ENCODE data around the gene C16orf96. TPM values are rescaled to one million over a fixed set of nuclear protein-coding genes. Genes with fewer than 3 reads are reported as not detected.

The C16orf96 gene
- total and polyA plus RNA-seq, 2 of the 8 experiments (the other 6 are each of a cell fraction or from before 2014, with no cell fraction given), result 1.0 to 1.3 TPM

- no peaks in the 10 kb centered on the region for H3K23me2 ChIP-seq (ENCODE audit: low read depth, low read length)
- no peak for DNase-seq (ENCODE audit: low read depth in 1 of 2, low spot score in 2 of 2)
- H3K27me3 ChIP-seq (replicated peaks in 1 of 4; ENCODE audit: control insufficient read depth in 3 of 4, extremely low read depth in 1 of 4, insufficient read depth in 3 of 4, low read length in 3 of 4), result no peaks in the 10 kb centered on the region
- ChIA-PET CTCF (ENCODE audit: partially characterized antibody) (interaction anchor here (0.6 to 40.7 kb wide), 8 partner anchors 11 to 100 kb away, joined by 3 to 968 read pairs (median 16); partner anchors contain the start of gene CDIP1), POLR2A (ENCODE audit: partially characterized antibody) (interaction anchor here (0.7 to 2.2 kb wide), 7 partner anchors 8 to 60 kb away, joined by 3 to 8 read pairs (median 4); no protein-coding TSS in a partner anchor)
- peak overlapping the region; percentile 39; the same call in 1 of the 2 replicates for H2BK12ac ChIP-seq (ENCODE audit: low read depth, low read length)
- no peak overlapping the region for H2BK120ac ChIP-seq (replicated peaks; ENCODE audit: low read depth, low read length)
- no peak overlapping the region for H2BK20ac ChIP-seq (ENCODE audit: low read length)
- H4K5ac ChIP-seq (ENCODE audit: insufficient read length, low read depth, low read length), result no peak overlapping the region
- WGBS, 2 experiments (ENCODE audit: extremely low coverage in 1 of 2, insufficient coverage in 1 of 2, insufficient read length in 1 of 2, insufficient replicate concordance in 2 of 2, low coverage in 1 of 2, low lambda C conversion rate in 2 of 2, missing lambda C conversion rate in 1 of 2), result 58% methylated on average over 4 of the region's 4 CpGs; no CpG with 5 or more reads in 1 of the 2 experiments
- H2AK5ac ChIP-seq (ENCODE audit: low read depth, low read length), result no peak overlapping the region
- no peak for FAIRE-seq
- TF ChIP-seq FOSL1 (IDR thresholded peaks at IDR 0.05; ENCODE audit: insufficient read depth, low read depth, low read length) (no peak), BACH1 (IDR thresholded peaks at IDR 0.05; ENCODE audit: low read length) (no peak), ASH2L (IDR thresholded peaks at IDR 0.05; ENCODE audit: low read length) (no peak), CHD1 (IDR thresholded peaks at IDR 0.05; ENCODE audit: low read depth, low read length) (no peak), KDM5A (IDR thresholded peaks at IDR 0.05; ENCODE audit: low read length) (no peak), YY1 (IDR thresholded peaks at IDR 0.05; ENCODE audit: low read depth, low read length) (no peak), MAFK (IDR thresholded peaks at IDR 0.05; ENCODE audit: low read depth, low read length) (no peak)
- TF ChIP-seq, protein P1, sequence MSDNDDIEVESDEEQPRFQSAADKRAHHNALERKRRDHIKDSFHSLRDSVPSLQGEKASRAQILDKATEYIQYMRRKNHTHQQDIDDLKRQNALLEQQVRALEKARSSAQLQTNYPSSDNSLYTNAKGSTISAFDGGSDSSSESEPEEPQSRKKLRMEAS (IDR thresholded peaks at IDR 0.05), result no peak
- TF ChIP-seq, protein P2, sequence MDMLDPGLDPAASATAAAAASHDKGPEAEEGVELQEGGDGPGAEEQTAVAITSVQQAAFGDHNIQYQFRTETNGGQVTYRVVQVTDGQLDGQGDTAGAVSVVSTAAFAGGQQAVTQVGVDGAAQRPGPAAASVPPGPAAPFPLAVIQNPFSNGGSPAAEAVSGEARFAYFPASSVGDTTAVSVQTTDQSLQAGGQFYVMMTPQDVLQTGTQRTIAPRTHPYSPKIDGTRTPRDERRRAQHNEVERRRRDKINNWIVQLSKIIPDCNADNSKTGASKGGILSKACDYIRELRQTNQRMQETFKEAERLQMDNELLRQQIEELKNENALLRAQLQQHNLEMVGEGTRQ (IDR thresholded peaks at IDR 0.05; ENCODE audit: low read length), result no peak
- H4K91ac ChIP-seq (replicated peaks; ENCODE audit: insufficient read length, low read length), result no peak overlapping the region
- H3K14ac ChIP-seq (ENCODE audit: insufficient read length), result no peak overlapping the region
- no peak overlapping the region for H3K27ac ChIP-seq (ENCODE audit: low read depth, low read length)
- H2BK15ac ChIP-seq (ENCODE audit: low read length), result 0 out of 2 replicates have a peak overlapping the region, but pooled peaks have one; percentile 1
- H3K4me1 ChIP-seq (replicated peaks in 1 of 4; ENCODE audit: control insufficient read depth in 3 of 4, insufficient read depth in 4 of 4, low read length in 3 of 4), result peaks cover 0 to 3% (median under 1%) of the 10 kb centered on the region in 4 experiments; a peak in 1 of 7 replicates
- no peaks in the 10 kb centered on the region for H4K20me1 ChIP-seq (replicated peaks in 1 of 2; ENCODE audit: control insufficient read depth in 1 of 2, insufficient read depth in 2 of 2, low read length in 2 of 2)
- H3K4me3 ChIP-seq (ENCODE audit: extremely low read depth in 1 of 4, insufficient read depth in 2 of 4, low read depth in 3 of 4, low read length in 4 of 4), result no peak overlapping the region
- no peaks in the 10 kb centered on the region for H3K36me3 ChIP-seq (ENCODE audit: control insufficient read depth in 2 of 4, insufficient read depth in 4 of 4, low read length in 3 of 4)
- no peak overlapping the region for H4K8ac ChIP-seq (ENCODE audit: extremely low read depth, insufficient read depth, low read length)
- H3K18ac ChIP-seq (ENCODE audit: extremely low read depth, low read length), result no peak overlapping the region
- H2AFZ ChIP-seq (ENCODE audit: low read length), result no peak overlapping the region
- no peaks in the 10 kb centered on the region for H3K79me2 ChIP-seq (ENCODE audit: control insufficient read depth in 1 of 2, insufficient read depth in 2 of 2, low read length in 2 of 2)
- H2BK5ac ChIP-seq (ENCODE audit: low read depth, low read length), result no peak overlapping the region
- H3K9ac ChIP-seq (replicated peaks in 1 of 4; ENCODE audit: extremely low read depth in 1 of 4, low read depth in 3 of 4, low read length in 3 of 4), result no peak overlapping the region
- no peaks in the 10 kb centered on the region for H3K9me3 ChIP-seq (ENCODE audit: insufficient read depth in 2 of 2, low read depth in 1 of 2, low read length in 1 of 2)
- H3K56ac ChIP-seq (replicated peaks; ENCODE audit: insufficient read length, low read depth, low read length), result no peak overlapping the region
- H3K4me2 ChIP-seq (ENCODE audit: insufficient read depth in 1 of 2, low read depth in 2 of 2, low read length in 2 of 2), result no peak overlapping the region
- H3K4ac ChIP-seq (replicated peaks; ENCODE audit: insufficient read length, low read depth, low read length), result no peak overlapping the region
- H3K23ac ChIP-seq (ENCODE audit: insufficient read length), result no peak overlapping the region
- no peaks in the 10 kb centered on the region for H3K79me1 ChIP-seq (ENCODE audit: low read depth, low read length)
Measured at GRCh38 chr16:4550591-4550990, 5.5 kb upstream of the C16orf96 start.

Data from H1 (cell line).